ENCODE data around the gene PRKAR2B. TPM values are rescaled to one million over a fixed set of nuclear protein-coding genes. Genes with fewer than 3 reads are reported as not detected.
"Not testable (repeated sequence)": the region's sequence is repeated elsewhere in the genome, so short reads cannot be mapped to it uniquely, and the experiment has no call there.

PRKAR2B gene
- total RNA-seq, 1 donor from 2014 or later: 14.6 TPM

DNA sequence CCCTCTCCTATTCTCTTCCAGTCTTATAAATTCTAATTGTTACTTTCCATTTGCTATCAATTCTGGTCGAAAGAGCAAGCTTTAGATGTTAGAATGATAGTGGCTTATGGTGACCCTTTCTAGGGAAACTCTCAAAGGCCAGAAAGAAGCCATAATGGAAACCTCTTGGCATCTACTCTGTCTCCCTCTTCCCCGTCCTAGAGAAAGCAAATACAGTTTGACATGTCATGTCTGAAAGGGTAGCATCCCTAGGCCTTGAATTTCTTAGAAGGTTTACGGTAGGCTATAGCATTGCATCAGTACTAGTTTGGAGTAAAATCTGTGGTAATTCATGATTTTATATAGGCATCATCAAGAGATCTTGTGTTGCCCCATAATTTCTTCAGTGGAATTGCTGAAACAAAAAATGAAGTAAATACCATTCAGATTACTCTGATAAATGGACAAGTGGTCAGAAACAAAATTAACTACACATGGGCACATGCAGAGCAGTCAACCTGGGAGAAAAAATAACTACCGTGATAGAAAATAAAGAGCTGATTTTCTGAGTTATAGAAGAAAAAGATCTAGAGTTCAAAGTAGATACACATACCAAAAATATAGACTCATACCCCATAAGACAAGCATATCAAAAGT is 4.4 kb downstream of the PRKAR2B start:
- Mint-ChIP-seq H3K4me1 (ENCODE audit: low read depth, unreplicated experiment) (peaks cover 5% of the 10 kb centered on the region), H3K27me3 (ENCODE audit: unreplicated experiment) (peaks cover 5% of the 10 kb centered on the region), H3K36me3 (ENCODE audit: unreplicated experiment) (peaks cover 3% of the 10 kb centered on the region), H3K27ac (ENCODE audit: unreplicated experiment) (no peak overlapping the region), H3K4me3 (ENCODE audit: unreplicated experiment) (no peak overlapping the region), H3K9me3 (ENCODE audit: unreplicated experiment) (peaks cover 3% of the 10 kb centered on the region)
- TF ChIP-seq, protein P1, sequence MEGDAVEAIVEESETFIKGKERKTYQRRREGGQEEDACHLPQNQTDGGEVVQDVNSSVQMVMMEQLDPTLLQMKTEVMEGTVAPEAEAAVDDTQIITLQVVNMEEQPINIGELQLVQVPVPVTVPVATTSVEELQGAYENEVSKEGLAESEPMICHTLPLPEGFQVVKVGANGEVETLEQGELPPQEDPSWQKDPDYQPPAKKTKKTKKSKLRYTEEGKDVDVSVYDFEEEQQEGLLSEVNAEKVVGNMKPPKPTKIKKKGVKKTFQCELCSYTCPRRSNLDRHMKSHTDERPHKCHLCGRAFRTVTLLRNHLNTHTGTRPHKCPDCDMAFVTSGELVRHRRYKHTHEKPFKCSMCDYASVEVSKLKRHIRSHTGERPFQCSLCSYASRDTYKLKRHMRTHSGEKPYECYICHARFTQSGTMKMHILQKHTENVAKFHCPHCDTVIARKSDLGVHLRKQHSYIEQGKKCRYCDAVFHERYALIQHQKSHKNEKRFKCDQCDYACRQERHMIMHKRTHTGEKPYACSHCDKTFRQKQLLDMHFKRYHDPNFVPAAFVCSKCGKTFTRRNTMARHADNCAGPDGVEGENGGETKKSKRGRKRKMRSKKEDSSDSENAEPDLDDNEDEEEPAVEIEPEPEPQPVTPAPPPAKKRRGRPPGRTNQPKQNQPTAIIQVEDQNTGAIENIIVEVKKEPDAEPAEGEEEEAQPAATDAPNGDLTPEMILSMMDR (IDR thresholded peaks at IDR 0.05; ENCODE audit: partially characterized antibody, unreplicated experiment): no peak
- DNase-seq: no peak

GRCh38 chr7:107049480-107049879 is 5.0 kb downstream of the PRKAR2B start:
- H3K27ac Mint-ChIP-seq (ENCODE audit: unreplicated experiment): no peak overlapping the region
- DNase-seq: no peak
- peaks cover 5% of the 10 kb centered on the region for H3K27me3 Mint-ChIP-seq (ENCODE audit: unreplicated experiment)
- no peak overlapping the region for H3K4me3 Mint-ChIP-seq (ENCODE audit: unreplicated experiment)
- TF ChIP-seq, protein P1 (IDR thresholded peaks at IDR 0.05; ENCODE audit: partially characterized antibody, unreplicated experiment): no peak
- H3K4me1 Mint-ChIP-seq (ENCODE audit: low read depth, unreplicated experiment): peaks cover 3% of the 10 kb centered on the region
- no peaks in the 10 kb centered on the region for H3K36me3 Mint-ChIP-seq (ENCODE audit: unreplicated experiment)
- H3K9me3 Mint-ChIP-seq (ENCODE audit: unreplicated experiment): no peaks in the 10 kb centered on the region

DNA sequence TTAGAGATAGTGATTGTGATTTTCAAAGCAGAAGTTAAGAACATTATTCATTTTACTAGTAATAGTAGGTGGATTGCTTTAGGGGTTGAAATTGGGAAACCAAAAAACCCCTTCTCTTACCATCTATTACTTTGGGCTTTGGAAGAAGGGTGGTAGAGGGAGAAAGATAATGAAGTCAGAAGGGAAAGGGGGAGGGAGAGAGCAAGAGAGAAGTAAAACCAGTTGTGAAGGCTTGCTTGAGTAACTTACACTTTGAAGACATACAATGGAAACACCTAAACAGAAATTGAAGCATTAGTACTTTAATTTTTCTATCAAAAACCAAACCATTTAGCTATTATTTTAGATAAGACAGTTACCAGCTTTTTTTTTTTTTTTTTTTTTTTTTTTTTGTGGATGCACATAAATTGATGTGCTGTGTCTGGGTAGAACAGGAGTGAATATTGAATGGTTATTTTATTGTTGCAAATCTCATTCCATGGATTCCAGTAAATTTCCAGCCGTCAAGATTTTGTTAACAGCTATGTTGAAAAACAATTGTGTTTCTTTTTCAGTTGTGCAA is 5.5 kb downstream of the PRKAR2B start:
- Mint-ChIP-seq H3K9me3 (ENCODE audit: unreplicated experiment) (no peaks in the 10 kb centered on the region), H3K27ac (ENCODE audit: unreplicated experiment) (no peak overlapping the region), H3K4me3 (ENCODE audit: unreplicated experiment) (no peak overlapping the region), H3K27me3 (ENCODE audit: unreplicated experiment) (peaks cover 5% of the 10 kb centered on the region), H3K36me3 (ENCODE audit: unreplicated experiment) (no peaks in the 10 kb centered on the region), H3K4me1 (ENCODE audit: low read depth, unreplicated experiment) (peaks cover 3% of the 10 kb centered on the region)
- DNase-seq: no peak
- TF ChIP-seq, protein P1 (IDR thresholded peaks at IDR 0.05; ENCODE audit: partially characterized antibody, unreplicated experiment): no peak

GRCh38 chr7:107051376-107051775 is 6.9 kb downstream of the PRKAR2B start:
- TF ChIP-seq, protein P1 (IDR thresholded peaks at IDR 0.05; ENCODE audit: partially characterized antibody, unreplicated experiment): no peak
- DNase-seq: no peak
- H3K27ac Mint-ChIP-seq (ENCODE audit: unreplicated experiment): no peak overlapping the region
- peaks cover 3% of the 10 kb centered on the region for H3K4me1 Mint-ChIP-seq (ENCODE audit: low read depth, unreplicated experiment)
- H3K36me3 Mint-ChIP-seq (ENCODE audit: unreplicated experiment): peaks cover 3% of the 10 kb centered on the region
- no peaks in the 10 kb centered on the region for H3K9me3 Mint-ChIP-seq (ENCODE audit: unreplicated experiment)
- no peaks in the 10 kb centered on the region for H3K27me3 Mint-ChIP-seq (ENCODE audit: unreplicated experiment)
- no peak overlapping the region for H3K4me3 Mint-ChIP-seq (ENCODE audit: unreplicated experiment)

DNA sequence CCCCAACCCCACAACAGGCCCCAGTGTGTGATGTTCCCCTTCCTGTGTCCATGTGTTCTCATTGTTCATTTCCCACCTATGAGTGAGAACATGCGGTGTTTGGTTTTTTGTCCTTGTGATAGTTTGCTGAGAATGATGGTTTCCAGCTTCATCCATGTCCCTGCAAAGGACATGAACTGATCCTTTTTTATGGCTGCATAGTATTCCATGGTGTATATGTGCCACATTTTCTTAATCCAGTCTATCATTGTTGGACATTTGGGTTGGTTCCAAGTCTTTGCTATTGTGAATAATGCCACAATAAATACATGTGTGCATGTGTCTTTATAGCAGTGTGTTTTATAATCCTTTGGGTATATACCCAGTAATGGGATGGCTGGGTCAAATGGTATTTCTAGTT is 10.5 kb downstream of the PRKAR2B start:
- not testable (repeated sequence) for H3K27me3 Mint-ChIP-seq (ENCODE audit: unreplicated experiment); H3K4me1 Mint-ChIP-seq (ENCODE audit: low read depth, unreplicated experiment); DNase-seq; H3K4me3 Mint-ChIP-seq (ENCODE audit: unreplicated experiment); H3K27ac Mint-ChIP-seq (ENCODE audit: unreplicated experiment); H3K36me3 Mint-ChIP-seq (ENCODE audit: unreplicated experiment); H3K9me3 Mint-ChIP-seq (ENCODE audit: unreplicated experiment)

GRCh38 chr7:107056058-107056457 is 11.6 kb downstream of the PRKAR2B start:
- H3K4me3 Mint-ChIP-seq (ENCODE audit: unreplicated experiment); H3K27ac Mint-ChIP-seq (ENCODE audit: unreplicated experiment); H3K36me3 Mint-ChIP-seq (ENCODE audit: unreplicated experiment); DNase-seq; H3K4me1 Mint-ChIP-seq (ENCODE audit: low read depth, unreplicated experiment); H3K9me3 Mint-ChIP-seq (ENCODE audit: unreplicated experiment); H3K27me3 Mint-ChIP-seq (ENCODE audit: unreplicated experiment): not testable (repeated sequence)
